ENCODE measurements around the gene TBL2. TPM values are rescaled to one million over a fixed set of nuclear protein-coding genes. Genes with fewer than 3 reads are reported as not detected.
"Not testable (repeated sequence)": the region's sequence is repeated elsewhere in the genome, so short reads cannot be mapped to it uniquely, and the experiment has no call there.

The TBL2 gene
- total and polyA plus RNA-seq, 5 experiments from 2014 or later, result 13.4 to 31.2 (median 19.6) TPM

DNA sequence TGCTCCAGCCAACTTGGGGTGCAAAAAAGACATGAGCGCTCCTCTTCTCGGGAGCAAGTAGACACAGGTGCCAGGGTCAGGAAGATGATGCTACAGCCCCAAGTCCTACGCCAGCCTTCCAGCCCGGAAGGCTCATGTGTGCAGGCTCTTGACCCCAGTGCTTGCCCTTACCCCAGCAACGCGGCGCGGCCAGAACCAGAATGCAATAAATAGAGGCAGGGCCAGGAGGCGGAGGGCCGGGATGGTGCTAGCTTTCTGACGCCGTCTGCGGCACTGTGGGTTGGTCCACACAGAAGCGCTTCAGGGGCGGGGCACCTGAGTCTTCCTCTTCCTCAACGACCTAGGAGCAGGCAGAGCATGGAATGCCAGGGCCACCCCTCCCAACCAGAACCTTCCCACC is 41.3 kb downstream of the TBL2 start:
- H3K27me3 Mint-ChIP-seq, result no peaks in the 10 kb centered on the region
- peak overlapping the region in 4 of 10 donors; percentile 20 to 43 (median 28) for H3K27ac Mint-ChIP-seq
- peaks cover 2 to 5% (median 5%) of the 10 kb centered on the region in 4 donors for H3K4me1 Mint-ChIP-seq
- ATAC-seq, result no peak
- POLR2A ChIA-PET, result interaction anchor here (2.9 kb wide), 1 partner anchor 15 kb away, joined by 9 read pairs; the partner anchor contains the start of gene BAZ1B
- peaks cover 0 to 62% (median 24%) of the 10 kb centered on the region in 3 donors for H3K36me3 Mint-ChIP-seq
- no peak overlapping the region for H3K4me3 Mint-ChIP-seq
- H3K9me3 Mint-ChIP-seq, result no peaks in the 10 kb centered on the region
- no peak for DNase-seq

DNA sequence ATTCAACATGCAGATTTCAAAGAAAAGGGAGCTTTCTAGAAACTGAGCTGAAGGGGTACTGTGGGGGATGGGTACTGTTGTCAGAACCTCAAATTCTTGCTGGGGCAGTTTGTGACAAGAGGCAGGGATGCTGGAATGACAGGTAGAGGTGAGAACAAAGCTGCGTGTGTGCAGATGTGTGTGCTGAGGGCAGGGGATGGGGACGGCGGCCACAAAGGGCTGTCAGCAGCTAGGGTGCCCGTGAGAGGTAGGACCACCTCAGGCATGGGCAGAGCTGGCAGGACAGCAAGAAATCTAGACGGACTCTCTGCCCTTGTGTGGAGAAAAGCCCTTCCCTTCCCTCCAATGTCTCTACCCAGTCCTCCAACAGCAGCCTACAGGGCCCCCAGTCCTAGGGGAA is 41.9 kb downstream of the TBL2 start:
- DNase-seq (no peak), ATAC-seq (no peak)
- Mint-ChIP-seq H3K4me3 (no peak overlapping the region), H3K27ac (peak overlapping the region in 3 of 10 donors; percentile 34 to 43 (median 35)), H3K4me1 (peaks cover 2 to 5% (median 3%) of the 10 kb centered on the region in 4 donors), H3K36me3 (peaks cover 0 to 56% (median 24%) of the 10 kb centered on the region in 3 donors), H3K27me3 (no peaks in the 10 kb centered on the region), H3K9me3 (no peaks in the 10 kb centered on the region)
- POLR2A ChIA-PET, result interaction anchor here (0.7 to 2.9 kb wide), 2 partner anchors 14 to 198 kb away, joined by 6 to 9 read pairs; partner anchors contain the start of gene BAZ1B

DNA sequence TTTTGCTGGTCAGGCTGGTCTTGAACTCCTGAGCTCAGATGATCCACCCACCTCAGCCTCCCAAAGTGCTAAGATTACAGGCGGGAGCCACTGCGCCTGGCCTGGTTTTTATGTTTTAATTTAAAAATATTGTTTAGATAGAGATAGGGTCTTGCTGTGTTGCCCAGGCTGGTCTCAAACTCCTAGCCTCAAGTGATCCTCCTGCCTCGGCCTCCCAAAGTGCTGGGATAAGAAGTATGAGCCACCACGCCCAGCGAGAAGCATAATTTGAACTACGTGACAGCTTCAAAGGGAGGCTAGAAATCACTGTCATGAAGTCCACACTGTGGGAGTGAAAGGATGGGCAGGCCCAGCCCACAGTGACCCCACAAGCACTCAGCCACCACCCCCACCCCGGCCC is 42.5 kb downstream of the TBL2 start:
- not testable (repeated sequence) for H3K4me1 Mint-ChIP-seq, DNase-seq, H3K9me3 Mint-ChIP-seq, ATAC-seq, H3K27me3 Mint-ChIP-seq, H3K4me3 Mint-ChIP-seq
- peaks cover 0 to 51% (median 21%) of the 10 kb centered on the region in 3 donors for H3K36me3 Mint-ChIP-seq
- peak overlapping the region in 1 of 10 donors; percentile 75 for H3K27ac Mint-ChIP-seq
- POLR2A ChIA-PET, result interaction anchor here (0.7 to 2.9 kb wide), 2 partner anchors 14 to 199 kb away, joined by 6 to 9 read pairs; partner anchors contain the start of gene BAZ1B

GRCh38 chr7:73533742-73534141 is 44.6 kb downstream of the TBL2 start:
- H3K27ac Mint-ChIP-seq, result peak overlapping the region in 1 of 10 donors; percentile 18
- no peaks in the 10 kb centered on the region for H3K9me3 Mint-ChIP-seq
- ATAC-seq, result no peak
- H3K27me3 Mint-ChIP-seq, result no peaks in the 10 kb centered on the region
- peaks cover 0 to 1% (median under 1%) of the 10 kb centered on the region in 4 donors for H3K4me1 Mint-ChIP-seq
- peaks cover 0 to 32% (median 17%) of the 10 kb centered on the region in 3 donors for H3K36me3 Mint-ChIP-seq
- no peak overlapping the region for H3K4me3 Mint-ChIP-seq
- DNase-seq, result no peak
- POLR2A ChIA-PET, result no interaction called here

- H3K27ac Mint-ChIP-seq, result peak overlapping the region in 3 of 10 donors; percentile 18 to 37 (median 29)
- H3K4me1 Mint-ChIP-seq, result peaks cover 8 to 12% (median 11%) of the 10 kb centered on the region in 4 donors
- peaks cover 0 to 18% (median 12%) of the 10 kb centered on the region in 3 donors for H3K36me3 Mint-ChIP-seq
- peak overlapping the region in 1 of 10 donors; percentile 69 for H3K4me3 Mint-ChIP-seq
- no peak for ATAC-seq
- H3K27me3 Mint-ChIP-seq, result no peaks in the 10 kb centered on the region
- POLR2A ChIA-PET, result no interaction called here
- no peaks in the 10 kb centered on the region for H3K9me3 Mint-ChIP-seq
- no peak for DNase-seq
Observed at GRCh38 chr7:73532224-73532623, 46.2 kb downstream of the TBL2 start.

GRCh38 chr7:73530800-73531199 is 47.6 kb downstream of the TBL2 start:
- no peak overlapping the region for H3K4me3 Mint-ChIP-seq
- peaks cover 13 to 21% (median 19%) of the 10 kb centered on the region in 4 donors for H3K4me1 Mint-ChIP-seq
- ATAC-seq (no peak), DNase-seq (no peak)
- no peaks in the 10 kb centered on the region for H3K9me3 Mint-ChIP-seq
- H3K27ac Mint-ChIP-seq, result peak overlapping the region in 1 of 10 donors; percentile 34
- POLR2A ChIA-PET, result interaction anchor here (0.7 to 1.3 kb wide), 2 partner anchors 26 to 43 kb away, joined by 3 to 4 read pairs; no protein-coding TSS in a partner anchor
- no peaks in the 10 kb centered on the region for H3K27me3 Mint-ChIP-seq
- H3K36me3 Mint-ChIP-seq, result peaks cover 0 to 4% (median 2%) of the 10 kb centered on the region in 3 donors

DNA sequence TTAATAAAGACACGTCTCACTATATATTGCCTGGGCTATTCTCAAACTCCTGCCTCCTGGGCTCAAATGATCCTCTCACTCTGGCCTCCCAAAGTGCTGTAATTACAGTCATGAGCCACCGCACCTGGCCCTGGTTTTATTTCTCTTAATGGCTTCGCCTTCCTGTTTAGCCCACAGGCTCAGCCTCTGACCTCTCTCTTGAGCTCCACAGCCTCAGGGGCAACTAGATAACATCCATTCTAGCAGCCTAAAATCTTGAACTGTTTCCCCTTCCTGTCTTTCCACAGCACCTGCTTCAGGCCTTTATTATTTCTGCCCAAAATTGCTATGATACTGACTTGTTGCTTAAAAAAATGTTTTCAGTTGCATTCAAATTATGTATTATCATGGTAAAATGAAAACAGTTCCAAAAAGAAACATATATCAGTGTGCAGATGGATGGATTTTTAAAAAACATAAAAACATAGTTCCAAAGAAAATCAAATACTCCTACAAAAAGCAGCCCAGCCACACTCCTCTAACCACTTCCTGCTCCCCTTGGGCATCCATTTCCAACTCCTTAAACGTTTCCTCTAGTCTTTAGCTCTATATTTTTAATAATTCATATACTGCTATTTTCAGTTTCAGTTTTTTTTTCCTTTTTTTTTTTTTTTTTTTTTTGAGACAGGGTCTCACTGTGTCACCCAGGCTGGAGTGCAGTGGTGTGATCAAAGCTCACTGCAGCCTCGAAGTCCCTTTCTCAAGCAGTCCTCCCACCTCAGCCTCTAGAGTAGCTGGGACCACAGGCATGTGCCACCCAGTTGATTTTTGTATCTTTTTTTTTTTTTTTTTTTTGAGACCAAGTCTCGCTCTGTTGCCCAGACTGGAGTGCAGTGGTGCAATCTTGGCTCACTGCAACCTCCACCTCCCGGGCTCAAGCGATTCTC is 51.2 kb downstream of the TBL2 start:
- DNase-seq, result peak in 1 of 10 donors; percentile 15
- Mint-ChIP-seq H3K4me3 (peak overlapping the region; percentile 29 to 80 (median 69)), H3K27ac (peak overlapping the region; percentile 73 to 94 (median 88)), H3K27me3 (no peaks in the 10 kb centered on the region), H3K36me3 (peaks cover 0 to under 1% (median 0%) of the 10 kb centered on the region in 3 donors), H3K9me3 (no peaks in the 10 kb centered on the region), H3K4me1 (peaks cover 24 to 49% (median 42%) of the 10 kb centered on the region in 4 donors)
- ATAC-seq, result no peak
- POLR2A ChIA-PET, result interaction anchor here (0.6 kb wide), 1 partner anchor 58 kb away, joined by 3 read pairs; no protein-coding TSS in a partner anchor

DNA sequence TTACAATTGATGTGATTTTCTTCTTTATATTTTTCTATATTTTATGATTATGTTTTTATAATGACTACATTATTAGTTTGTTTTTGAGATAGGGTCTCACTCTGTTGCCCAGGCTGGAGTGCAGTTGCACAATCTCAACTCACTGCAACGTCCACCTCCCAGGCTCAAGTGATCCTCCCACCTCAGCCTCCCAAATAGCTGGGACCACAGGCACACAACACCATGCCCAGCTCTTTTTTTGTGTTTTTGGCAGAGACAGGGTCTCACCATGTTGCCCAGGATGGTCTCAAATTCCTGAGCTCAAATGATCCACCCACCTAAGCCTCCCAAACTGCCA is 52.3 kb downstream of the TBL2 start:
- H3K9me3 Mint-ChIP-seq, DNase-seq, ATAC-seq, H3K36me3 Mint-ChIP-seq, H3K27me3 Mint-ChIP-seq: not testable (repeated sequence)
- Mint-ChIP-seq H3K4me1 (peaks cover 27 to 51% (median 44%) of the 10 kb centered on the region in 4 donors), H3K4me3 (peak overlapping the region in 7 of 10 donors; percentile 58 to 86 (median 72)), H3K27ac (peak overlapping the region in 7 of 10 donors; percentile 42 to 94 (median 87))
- POLR2A ChIA-PET, result interaction anchor here (0.6 to 1.5 kb wide), 2 partner anchors 31 to 165 kb away, joined by 3 to 11 read pairs; no protein-coding TSS in a partner anchor

DNA sequence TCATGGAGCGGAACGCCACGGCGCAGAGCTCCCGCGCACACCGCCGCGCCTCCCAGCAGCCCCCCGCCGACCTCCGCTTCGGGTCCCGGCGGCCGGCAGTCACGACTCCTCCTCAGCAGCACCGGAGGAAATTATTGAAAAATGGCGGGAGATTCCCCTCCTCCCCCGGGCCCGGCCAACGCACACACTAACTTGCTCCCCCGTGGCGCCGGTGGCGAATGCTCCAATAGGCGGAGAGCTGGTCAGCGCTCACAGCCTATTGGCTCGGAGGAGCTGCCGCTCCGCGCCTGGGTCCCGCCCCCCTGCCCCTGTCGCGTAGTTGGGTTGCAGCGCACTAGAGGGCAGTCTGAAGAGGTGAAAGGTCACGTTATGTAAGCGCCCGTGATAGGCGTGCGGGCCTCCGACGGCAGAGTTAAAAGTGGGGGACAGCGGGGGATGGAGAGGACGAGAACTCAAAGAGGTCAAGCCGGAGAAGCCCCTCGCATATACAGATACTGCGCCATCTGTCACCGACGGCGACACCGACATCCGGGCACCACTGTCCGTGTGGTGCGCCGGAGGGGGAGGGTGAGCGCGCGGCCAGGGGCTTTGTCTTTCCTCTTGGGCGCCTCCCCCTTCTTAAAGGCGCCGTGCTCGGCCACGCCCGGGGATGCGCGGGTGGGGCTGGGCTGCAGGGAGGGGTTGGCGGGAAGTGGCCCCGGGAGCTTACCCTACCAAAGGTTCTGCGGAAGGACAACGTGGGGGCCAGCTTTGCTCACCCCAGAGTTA is 56.1 kb downstream of the TBL2 start, which contains the start of gene BAZ1B:
Gene BAZ1B, minus strand, starts transcription at position 189 of the 768 bp plus-strand sequence. CDS start 360 bp downstream, outside the sequence.
- Mint-ChIP-seq H3K36me3 (peaks cover 0 to 30% (median 6%) of the 10 kb centered on the region in 3 donors), H3K4me3 (peak within 1 kb of the TSS; percentile 90 to 99 (median 96)), H3K4me1 (peaks cover 39 to 76% (median 69%) of the 10 kb centered on the region in 4 donors), H3K9me3 (no peaks in the 10 kb centered on the region), H3K27ac (peak within 1 kb of the TSS; percentile 98 to 100 (median 99)), H3K27me3 (no peaks in the 10 kb centered on the region)
- ATAC-seq (peak; percentile 92), DNase-seq (peak; percentile 91 to 98 (median 94))
- POLR2A ChIA-PET, result interaction anchor here (0.6 to 4.8 kb wide), 23 partner anchors 10 to 694 kb away, joined by 3 to 81 read pairs (median 4); partner anchors contain the start of genes ABHD11, BCL7B, BUD23 and DNAJC30

DNA sequence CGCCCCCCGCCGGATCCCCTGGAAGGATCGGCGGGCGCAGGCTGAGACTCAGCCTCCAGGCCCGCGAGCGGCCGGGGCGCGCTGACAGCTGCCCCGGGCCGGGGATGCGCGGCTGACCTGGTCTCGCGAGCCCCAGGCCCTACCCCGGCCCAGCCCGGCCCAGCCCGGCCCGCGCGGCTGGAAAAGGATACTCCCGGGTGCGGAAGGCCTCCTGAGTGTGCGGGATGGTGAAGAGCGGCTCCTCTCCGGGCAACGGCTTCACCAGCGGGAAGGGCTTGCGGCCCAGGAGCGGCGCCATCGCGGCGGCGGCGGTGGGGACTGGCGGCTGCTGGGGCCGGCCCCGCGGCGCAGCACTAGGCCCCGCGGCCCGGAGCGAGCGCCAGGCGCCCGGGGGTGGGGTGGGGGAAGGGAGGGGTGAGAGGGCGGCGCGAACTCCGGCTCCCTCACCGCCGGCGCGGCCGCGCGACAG is 56.7 kb downstream of the TBL2 start:
- peaks cover 0 to 36% (median 8%) of the 10 kb centered on the region in 3 donors for H3K36me3 Mint-ChIP-seq
- peaks cover 34 to 77% (median 68%) of the 10 kb centered on the region in 4 donors for H3K4me1 Mint-ChIP-seq
- POLR2A ChIA-PET, result interaction anchor here (0.8 to 4.8 kb wide), 17 partner anchors 9 to 692 kb away, joined by 3 to 81 read pairs (median 6); partner anchors contain the start of genes ABHD11, BCL7B, BUD23 and DNAJC30
- H3K4me3 Mint-ChIP-seq, result peak overlapping the region in 9 of 10 donors; percentile 90 to 99 (median 95)
- no peaks in the 10 kb centered on the region for H3K9me3 Mint-ChIP-seq
- peak overlapping the region in 5 of 10 donors; percentile 98 to 100 (median 99) for H3K27ac Mint-ChIP-seq
- H3K27me3 Mint-ChIP-seq, result no peaks in the 10 kb centered on the region
- ATAC-seq (peak; percentile 30 to 41), DNase-seq (peak in 2 of 10 donors; percentile 4 to 17)

Measured in naive thymus-derived CD8-positive, alpha-beta T cell (primary cell).